Adipocyte (in vitro differentiated cells): ENCODE results near the gene MAML3.
A peak's percentile ranks its signal among the peaks of the same experiment; 100 is the strongest.

Experiments
- DNase-seq: peaks from one replicate; pipeline ENCODE4 v3.0.0-alpha.2; 2015; ENCODE audit warnings: low read depth
- H3K27me3 ChIP-seq: replicated peaks from 2 replicates; pipeline ENCODE4 v1.7.0; 2013; ENCODE audit warnings: mild to moderate bottlenecking, low read length, moderate library complexity; ENCODE audit not compliant: control insufficient read depth, insufficient read depth
- H3K36me3 ChIP-seq: 2 replicates; pipeline ENCODE4 v1.7.0; 2013; ENCODE audit warnings: low read length, mild to moderate bottlenecking, moderate library complexity; ENCODE audit not compliant: control insufficient read depth, insufficient read depth, severe bottlenecking
- H3K4me1 ChIP-seq: 2 replicates; pipeline ENCODE4 v1.7.0; 2013; ENCODE audit warnings: mild to moderate bottlenecking, low read length, moderate library complexity; ENCODE audit not compliant: control insufficient read depth, insufficient read depth
- H3K4me3 ChIP-seq: 2 replicates; pipeline ENCODE4 v1.7.0; 2013; ENCODE audit warnings: mild to moderate bottlenecking, low read length, moderate library complexity
- H3K9ac ChIP-seq: 2 replicates; pipeline ENCODE4 v1.7.0; 2013; ENCODE audit warnings: mild to moderate bottlenecking, low read length, moderate library complexity
- H3K9me3 ChIP-seq: 2 replicates; pipeline ENCODE4 v1.7.0; 2013; ENCODE audit warnings: mild to moderate bottlenecking, low read length, moderate library complexity; ENCODE audit not compliant: control insufficient read depth

MAML3 gene

DNA sequence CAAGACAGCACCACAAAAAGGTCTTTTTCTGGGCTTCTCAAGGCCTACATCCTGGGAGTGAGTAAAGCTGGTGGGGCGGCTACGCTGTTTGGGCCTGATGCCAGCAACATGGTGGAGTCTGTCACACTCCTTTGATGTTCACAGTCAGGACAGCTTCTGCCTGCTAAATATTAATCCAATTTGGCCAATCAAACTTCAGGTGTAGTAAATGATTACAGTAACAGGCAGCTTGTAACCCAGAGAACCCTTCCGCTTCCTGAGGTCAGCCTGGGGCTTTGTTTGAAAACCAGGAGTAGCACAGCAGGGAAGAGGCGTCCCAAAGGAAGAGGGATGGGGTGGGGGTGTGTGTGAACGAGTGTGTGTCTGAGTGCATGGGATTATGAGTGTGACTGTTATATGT is 220.4 kb downstream of the MAML3 start:
- Histone ChIP-seq H3K27me3 (no peaks in the 10 kb centered on the region), H3K36me3 (no peaks in the 10 kb centered on the region), H3K9me3 (no peaks in the 10 kb centered on the region), H3K9ac (no peak overlapping the region), H3K4me1 (peaks cover 3% of the 10 kb centered on the region), H3K4me3 (no peak overlapping the region)
- DNase-seq: no peak

DNA sequence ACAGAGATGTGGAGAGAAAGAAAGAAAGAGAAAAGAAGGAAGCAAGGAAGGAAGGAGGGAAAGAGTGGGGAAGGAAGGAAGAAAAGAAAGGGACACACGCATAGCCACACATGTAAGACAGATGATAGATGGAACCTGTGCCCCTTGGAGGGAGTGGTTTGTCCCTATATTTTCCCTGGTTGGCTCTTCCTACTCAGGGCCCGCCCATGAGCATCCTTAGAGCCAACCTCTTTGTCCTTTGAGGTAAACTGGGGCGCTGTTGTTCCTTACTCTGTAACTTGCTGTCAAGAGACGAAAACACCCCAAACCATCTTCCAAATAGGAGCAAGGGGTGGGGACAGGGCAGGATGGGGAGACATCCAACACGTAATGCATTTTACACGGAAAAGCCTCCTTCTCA is 220.9 kb downstream of the MAML3 start:
- H3K9ac ChIP-seq: no peak overlapping the region
- H3K36me3 ChIP-seq: no peaks in the 10 kb centered on the region
- peaks cover 3% of the 10 kb centered on the region for H3K4me1 ChIP-seq
- DNase-seq: no peak
- H3K27me3 ChIP-seq: no peaks in the 10 kb centered on the region
- H3K4me3 ChIP-seq: no peak overlapping the region
- no peaks in the 10 kb centered on the region for H3K9me3 ChIP-seq

DNA sequence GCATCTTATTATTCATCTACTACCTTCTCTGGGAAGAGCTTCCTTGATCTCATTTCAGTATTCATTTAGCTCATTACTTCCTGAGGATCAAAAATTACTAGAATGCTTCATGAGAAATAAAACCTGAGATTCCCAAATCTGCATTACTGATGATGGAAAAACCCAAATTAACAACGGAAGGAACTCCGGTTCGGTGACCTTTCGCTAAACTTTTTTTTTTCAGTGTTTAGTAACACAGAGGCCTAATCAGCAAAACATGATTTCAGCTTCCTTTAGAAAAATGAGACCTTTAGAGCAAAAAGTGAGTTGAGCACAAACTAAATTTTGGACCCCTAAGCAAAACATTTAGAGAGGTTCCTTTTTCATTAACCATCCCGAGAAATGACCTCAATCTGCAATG is 229.2 kb downstream of the MAML3 start:
- Histone ChIP-seq H3K4me1 (peaks cover 23% of the 10 kb centered on the region), H3K36me3 (no peaks in the 10 kb centered on the region), H3K9ac (no peak overlapping the region)

DNA sequence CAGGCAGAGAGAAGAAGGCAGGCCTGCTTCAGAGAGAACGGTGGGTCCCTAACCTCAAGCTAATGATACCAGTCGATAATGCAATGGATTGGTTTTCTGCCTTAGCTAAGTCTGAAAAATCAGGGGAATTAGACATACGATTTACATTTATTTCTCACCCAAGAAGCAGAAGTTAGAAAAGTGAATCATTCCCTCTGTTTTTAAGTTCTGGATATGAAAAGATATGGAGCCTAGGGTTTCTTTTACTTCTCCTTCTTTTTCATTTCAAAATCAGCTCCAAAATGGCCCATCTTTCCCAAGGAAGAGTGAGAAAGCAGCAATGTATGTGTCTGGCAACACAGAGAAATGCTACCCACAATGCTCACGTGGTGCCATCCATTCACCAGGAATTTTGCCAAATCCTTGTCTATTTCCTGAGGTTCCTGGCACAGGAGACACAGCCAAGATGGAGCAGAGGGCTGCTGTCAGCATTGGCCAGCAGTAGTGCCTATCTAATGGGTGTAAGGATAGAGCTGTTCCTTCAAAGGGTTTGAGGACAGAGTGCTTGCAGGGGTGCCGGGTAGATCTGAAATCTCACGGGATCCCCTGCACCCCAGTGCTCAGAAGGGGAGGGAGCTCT is 231.5 kb downstream of the MAML3 start:
- Histone ChIP-seq H3K4me3 (no peak overlapping the region), H3K9me3 (no peaks in the 10 kb centered on the region), H3K27me3 (no peaks in the 10 kb centered on the region)

More for the DNA sequence above, 229.2 kb downstream of the MAML3 start:
- no peak for DNase-seq
- Histone ChIP-seq H3K4me3 (no peak overlapping the region), H3K27me3 (no peaks in the 10 kb centered on the region), H3K9me3 (no peaks in the 10 kb centered on the region)

DNA sequence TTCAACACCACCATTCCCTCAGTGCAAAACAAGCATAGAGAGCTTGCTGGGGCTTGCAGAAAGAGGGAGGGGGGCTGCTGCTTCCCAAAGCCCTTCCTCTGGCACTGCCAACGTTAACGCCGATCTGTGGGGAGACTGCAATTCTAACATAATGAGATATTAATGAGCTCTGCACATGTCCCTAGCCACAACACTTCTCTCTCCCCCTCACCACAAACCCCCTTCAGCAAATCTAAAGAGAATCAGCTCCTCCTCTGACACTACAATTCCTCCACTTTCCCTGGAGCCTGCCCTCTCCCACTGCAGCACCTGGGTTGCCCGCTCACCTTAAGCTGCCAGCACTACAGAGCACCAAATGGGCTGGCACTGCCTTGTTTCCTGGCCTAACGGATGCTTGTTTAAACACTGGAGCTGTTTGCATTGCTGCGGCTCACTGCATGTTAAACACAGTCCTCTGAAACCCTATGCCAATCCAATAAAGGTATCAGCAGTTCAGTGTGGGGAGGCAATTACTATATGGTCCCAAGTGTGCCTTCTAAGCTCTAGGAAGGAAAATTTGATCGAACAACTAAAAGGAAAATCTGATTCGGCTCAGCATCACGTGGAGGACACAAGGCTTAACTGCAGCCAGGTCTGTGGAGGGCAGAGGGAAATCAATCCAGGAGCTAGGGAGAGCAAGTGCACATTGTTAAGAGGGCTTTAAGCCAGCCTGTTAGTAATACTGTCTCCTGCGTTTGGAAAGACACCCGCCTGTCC is 232.4 kb downstream of the MAML3 start:
- H3K36me3 ChIP-seq: no peaks in the 10 kb centered on the region
- no peak overlapping the region for H3K4me3 ChIP-seq
- H3K9me3 ChIP-seq: no peaks in the 10 kb centered on the region
- H3K4me1 ChIP-seq: peaks cover 36% of the 10 kb centered on the region
- H3K9ac ChIP-seq: no peak overlapping the region
- H3K27me3 ChIP-seq: no peaks in the 10 kb centered on the region
- DNase-seq: no peak

More for the DNA sequence above, 231.5 kb downstream of the MAML3 start:
- Histone ChIP-seq H3K9ac (no peak overlapping the region), H3K4me1 (peaks cover 36% of the 10 kb centered on the region), H3K36me3 (no peaks in the 10 kb centered on the region)
- no peak for DNase-seq

DNA sequence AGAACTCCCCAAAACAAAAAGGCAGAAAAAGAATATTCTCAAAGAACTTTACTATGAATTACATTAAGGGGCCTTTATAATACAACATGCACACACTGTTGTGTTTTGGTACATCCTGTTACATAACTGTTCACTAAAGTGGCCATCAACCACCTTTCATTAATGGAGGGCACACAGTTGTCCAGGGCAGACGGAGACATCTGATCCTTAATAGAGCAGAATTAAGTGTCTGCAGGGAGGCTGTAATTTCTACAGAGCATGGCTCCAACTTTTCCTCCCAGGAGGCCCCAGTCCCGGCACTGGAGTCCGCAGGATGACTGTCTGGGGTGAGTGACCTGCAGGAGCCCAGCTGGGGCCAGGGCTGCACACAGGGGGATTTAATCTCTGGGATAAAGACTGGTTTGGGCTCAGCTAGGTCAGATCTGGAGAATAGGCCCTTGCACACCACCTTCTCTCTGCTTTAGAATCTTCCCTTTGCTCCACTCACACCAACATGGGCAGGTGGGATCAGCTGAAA is 233.4 kb downstream of the MAML3 start:
- Histone ChIP-seq H3K4me1 (peaks cover 39% of the 10 kb centered on the region), H3K36me3 (no peaks in the 10 kb centered on the region), H3K27me3 (no peaks in the 10 kb centered on the region), H3K9ac (no peak overlapping the region), H3K4me3 (no peak overlapping the region), H3K9me3 (no peaks in the 10 kb centered on the region)
- no peak for DNase-seq

DNA sequence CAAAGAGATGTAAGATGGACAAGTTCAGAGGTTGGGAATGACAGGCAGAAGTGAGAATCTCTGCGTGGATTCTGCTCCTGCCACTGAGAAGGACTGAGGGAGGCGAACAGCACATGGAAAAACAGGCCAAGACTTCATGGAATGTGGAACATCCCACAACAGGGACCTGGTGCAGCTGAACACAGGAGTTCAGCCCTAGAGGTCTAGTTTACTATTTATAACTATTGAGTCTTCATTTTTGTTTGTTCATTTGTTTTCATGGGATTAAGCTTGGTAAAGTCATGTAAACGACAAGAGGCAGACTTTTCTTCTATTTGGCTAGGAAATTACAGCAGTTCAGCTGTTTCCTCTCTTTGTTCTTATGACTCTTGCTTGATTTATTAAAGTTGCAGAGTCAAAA is 234.5 kb downstream of the MAML3 start:
- H3K4me1 ChIP-seq: peaks cover 49% of the 10 kb centered on the region
- no peaks in the 10 kb centered on the region for H3K27me3 ChIP-seq
- H3K36me3 ChIP-seq: no peaks in the 10 kb centered on the region
- DNase-seq: peak; percentile 79
- H3K4me3 ChIP-seq: peak overlapping the region; percentile 4
- H3K9ac ChIP-seq: peak overlapping the region; percentile 74
- H3K9me3 ChIP-seq: no peaks in the 10 kb centered on the region

DNA sequence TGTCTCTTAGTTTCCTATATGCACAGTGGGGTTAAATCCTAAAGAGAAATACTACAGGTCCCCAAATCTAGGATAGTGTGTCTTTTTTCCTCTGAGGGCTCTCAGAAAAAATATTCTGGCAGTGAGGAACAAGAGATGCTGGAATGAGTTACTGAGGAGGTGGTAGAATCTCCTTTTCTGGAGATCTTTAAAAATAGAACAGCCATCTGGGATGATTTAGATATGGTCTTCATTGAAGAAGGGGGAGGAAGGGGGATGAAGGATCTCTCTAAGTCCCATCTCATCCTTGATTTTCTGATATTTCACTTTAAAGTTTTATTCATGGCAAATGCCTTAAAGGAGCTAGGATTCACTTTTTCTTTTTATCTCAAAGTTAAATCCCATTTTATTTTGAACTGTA is 235.0 kb downstream of the MAML3 start:
- Histone ChIP-seq H3K9ac (peak overlapping the region; percentile 74), H3K4me1 (peaks cover 54% of the 10 kb centered on the region), H3K36me3 (no peaks in the 10 kb centered on the region), H3K9me3 (no peaks in the 10 kb centered on the region), H3K4me3 (no peak overlapping the region), H3K27me3 (no peaks in the 10 kb centered on the region)
- peak; percentile 80 for DNase-seq

DNA sequence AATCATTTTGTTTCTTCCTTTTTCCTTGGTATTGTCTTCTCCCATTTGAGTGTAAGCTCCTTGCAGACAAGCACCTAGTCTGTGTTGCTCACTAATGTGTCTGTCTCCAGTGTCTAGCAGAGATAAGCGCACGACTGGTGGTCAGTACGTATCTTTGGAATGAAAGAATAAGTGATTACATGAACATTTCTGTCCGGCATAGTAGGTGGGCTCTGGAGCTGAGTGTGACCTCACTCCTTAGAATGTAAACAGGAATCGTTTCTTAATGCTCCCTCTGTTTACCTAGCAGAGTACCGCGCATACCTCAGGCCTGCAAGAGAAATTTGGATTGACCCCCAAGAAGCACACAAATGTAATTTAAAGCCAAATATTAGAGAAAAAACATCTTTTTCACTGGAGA is 235.4 kb downstream of the MAML3 start:
- peak overlapping the region; percentile 74 for H3K9ac ChIP-seq
- no peaks in the 10 kb centered on the region for H3K36me3 ChIP-seq
- DNase-seq: no peak
- no peaks in the 10 kb centered on the region for H3K27me3 ChIP-seq
- no peaks in the 10 kb centered on the region for H3K9me3 ChIP-seq
- no peak overlapping the region for H3K4me3 ChIP-seq
- H3K4me1 ChIP-seq: peaks cover 58% of the 10 kb centered on the region

DNA sequence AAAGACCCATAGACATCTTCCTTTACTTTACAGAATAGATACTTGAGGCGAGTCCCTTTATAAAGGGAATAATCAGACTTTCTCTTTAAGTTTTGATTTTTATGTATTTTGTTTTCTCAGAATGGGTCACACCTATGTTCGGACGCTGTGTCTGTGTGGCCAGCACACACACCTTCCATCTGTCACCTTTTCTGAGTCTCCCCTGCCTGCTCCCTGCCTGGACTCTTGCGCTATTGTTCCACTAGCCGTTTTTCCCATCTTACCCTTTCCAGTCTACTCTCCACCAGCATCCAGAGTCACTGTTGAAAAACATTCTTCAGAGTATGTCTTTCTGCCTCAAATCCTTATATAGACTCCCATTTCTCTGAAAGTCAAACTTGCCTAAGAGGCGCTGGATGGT is 236.1 kb downstream of the MAML3 start:
- H3K27me3 ChIP-seq: no peaks in the 10 kb centered on the region
- no peaks in the 10 kb centered on the region for H3K9me3 ChIP-seq
- no peak overlapping the region for H3K9ac ChIP-seq
- peaks cover 65% of the 10 kb centered on the region for H3K4me1 ChIP-seq
- H3K4me3 ChIP-seq: no peak overlapping the region
- H3K36me3 ChIP-seq: no peaks in the 10 kb centered on the region
- no peak for DNase-seq

DNA sequence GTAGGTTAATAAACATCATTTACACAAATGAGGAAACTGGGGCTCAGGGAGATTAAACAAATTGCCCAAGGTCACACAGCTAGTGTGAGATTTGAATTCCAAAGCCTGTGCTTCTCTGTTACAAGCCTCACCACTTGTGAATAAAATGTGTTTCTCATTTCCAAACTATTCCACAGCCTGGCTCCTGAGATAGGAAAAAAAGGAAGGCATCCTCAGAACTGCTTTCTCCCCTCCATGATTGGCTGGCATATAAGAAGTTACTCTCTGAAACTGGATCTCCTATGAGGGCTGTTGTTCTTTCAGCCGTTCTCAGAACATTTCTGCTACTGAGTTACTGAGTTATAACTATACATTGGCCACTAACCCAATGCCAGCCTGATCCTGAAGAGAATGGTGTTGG is 237.9 kb downstream of the MAML3 start:
- Histone ChIP-seq H3K36me3 (no peaks in the 10 kb centered on the region), H3K4me3 (no peak overlapping the region), H3K9ac (no peak overlapping the region), H3K27me3 (no peaks in the 10 kb centered on the region), H3K4me1 (peaks cover 61% of the 10 kb centered on the region), H3K9me3 (no peaks in the 10 kb centered on the region)
- no peak for DNase-seq
